Psoas muscle (tissue), 8 donors: ENCODE results near the gene TPSAB1. TPM values are rescaled to one million over a fixed set of nuclear protein-coding genes. Genes with fewer than 3 reads are reported as not detected.

Source experiments
- ATAC-seq, 4 donors: fragments of 200-7000 bp; cut with Tn5 transposase; one replicate each; pipeline ENCODE4 v1.9.1; 2020; ENCODE audit warnings: moderate library complexity in 3 of 4, mild to moderate bottlenecking in 2 of 4
- DNase-seq, 2 donors: peaks; one replicate each; pipeline ENCODE4 v3.0.0-alpha.2; 2020
- H3K27ac ChIP-seq: fragments of 200-600 bp; one replicate; pipeline ENCODE4 v1.8.0; 2022
- H3K27me3 ChIP-seq, 3 donors: fragments of 200-600 bp in 1 of 3; one replicate each; pipeline versions ENCODE4 v1.6.1 to v1.8.0; 2013 to 2022; ENCODE audit warnings: low read length in 2 of 3, mild to moderate bottlenecking in 2 of 3, moderate library complexity in 1 of 3; ENCODE audit not compliant: insufficient read depth in 3 of 3
- H3K36me3 ChIP-seq, 2 donors: fragments of 200-600 bp in 1 of 2; one replicate each; pipeline versions ENCODE4 v1.6.1 to v1.8.0; 2013 to 2022; ENCODE audit warnings: low read depth in 1 of 2, mild to moderate bottlenecking in 1 of 2, moderate library complexity in 1 of 2; ENCODE audit not compliant: insufficient read depth in 1 of 2
- H3K4me1 ChIP-seq: fragments of 200-600 bp; one replicate; pipeline ENCODE4 v1.8.0; 2022
- H3K4me3 ChIP-seq: fragments of 200-600 bp; one replicate; pipeline ENCODE4 v1.8.0; 2022; ENCODE audit warnings: mild to moderate bottlenecking
- H3K9me3 ChIP-seq: fragments of 200-600 bp; one replicate; pipeline ENCODE4 v1.8.0; 2022
- WGBS, 3 donors: extraction: QIAGEN DNeasy Blood & Tissue Kit; methylation state at CpG; one replicate each; pipeline versions ENCODE4 v1.1.6 to v1.1.7; 2013; 5-methylcytosine and 5-hydroxymethylcytosine counted together
- intact Hi-C, 2 donors: fragments of 100-400 bp; cut with DNase I; formaldehyde crosslinking; loops; one replicate each; pipeline versions ENCODE4 v1.11.0 to v1.14.2; 2022
- polyA plus RNA-seq, 3 donors: library from polyadenylated mRNA; stranded (reverse); fragments of 200-250 nt; gene quantifications; one replicate each; pipeline ENCODE4 v1.2.3, GENCODE V29; 2013
- total RNA-seq, 4 donors: library from RNA; stranded (reverse); fragmentation: NEBNext Ultra II Directional in 2 of 4; extraction: Animal tissue kit (Norgen Biotek cat#: 25700) in 2 of 4; gene quantifications; one replicate each; pipeline versions ENCODE4 v1.2.1 to v1.2.4, GENCODE V29; 2021 to 2023
- TF ChIP-seq, protein P1 (sequence below): fragments of 200-600 bp; IDR thresholded peaks from one replicate; pipeline ENCODE4 v1.8.0; 2022; ENCODE audit warnings: antibody characterized with exemption
- donor health status: healthy with polysubstance abuse.
- donor health status: DM: no; HTN: no; CAD: no; lungs with moderate emphysema.
- donor health status: Bipolar disorder and iron deficiency.
- donor health status: healthy.
- donor health status: DM: yes; HTN: yes; CAD: no.
- donor health status: DM: no; HTN: no; CAD: no.
- donor health status: DM: no; HTN: no; CAD: no.
- donor health status: DM: yes; HTN: yes; CAD: no.

Gene TPSAB1
- total and polyA plus RNA-seq, 7 donors = 1.3 to 8.9 (median 4.0) TPM

DNA sequence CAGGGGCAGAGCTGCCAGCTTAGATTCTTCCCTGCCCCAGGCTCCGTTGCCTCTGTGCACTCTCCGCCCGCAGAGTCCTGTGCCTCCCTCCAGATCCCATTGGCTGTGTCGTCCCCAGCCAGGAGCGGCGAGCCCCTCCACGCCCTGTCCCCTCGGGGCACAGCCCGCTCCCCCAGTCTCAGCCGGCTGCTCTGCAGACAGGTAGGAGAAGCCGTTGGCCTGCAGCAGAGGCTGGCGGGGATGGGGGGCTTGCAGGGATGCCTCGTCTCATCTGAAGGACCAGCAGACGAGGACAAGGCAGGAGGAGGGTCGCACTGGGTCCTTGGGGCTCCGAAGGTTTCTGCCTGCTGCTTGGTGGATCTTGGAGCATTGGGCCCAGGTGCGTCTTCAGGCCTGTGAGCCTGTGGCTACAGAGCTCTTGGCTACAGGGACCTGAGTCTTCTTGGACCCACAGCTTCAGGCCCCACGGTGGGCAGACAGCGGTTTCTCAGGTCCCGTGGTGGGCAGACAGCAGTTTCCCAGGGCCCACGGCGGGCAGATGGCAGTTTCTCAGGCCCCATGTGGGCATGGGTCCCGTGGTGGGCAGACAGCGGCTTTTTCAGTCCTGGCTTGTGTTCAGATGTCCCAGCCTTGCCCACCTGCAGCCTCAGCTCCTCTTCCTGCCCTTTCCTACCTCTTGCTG, 21.4 kb upstream of the TPSAB1 start:
- Histone ChIP-seq H3K27me3 (peaks cover 0 to 40% (median 8%) of the 10 kb centered on the region in 3 donors), H3K9me3 (no peaks in the 10 kb centered on the region), H3K36me3 (no peaks in the 10 kb centered on the region), H3K27ac (no peak overlapping the region), H3K4me3 (no peak overlapping the region), H3K4me1 (no peaks in the 10 kb centered on the region)
- intact Hi-C loops = no loop called here
- DNase-seq (no peak), ATAC-seq (no peak)
- WGBS, 3 donors = 78 to 87% (median 79%) methylated on average over 23 to 24 of the region's 24 CpGs
- TF ChIP-seq, protein P1, sequence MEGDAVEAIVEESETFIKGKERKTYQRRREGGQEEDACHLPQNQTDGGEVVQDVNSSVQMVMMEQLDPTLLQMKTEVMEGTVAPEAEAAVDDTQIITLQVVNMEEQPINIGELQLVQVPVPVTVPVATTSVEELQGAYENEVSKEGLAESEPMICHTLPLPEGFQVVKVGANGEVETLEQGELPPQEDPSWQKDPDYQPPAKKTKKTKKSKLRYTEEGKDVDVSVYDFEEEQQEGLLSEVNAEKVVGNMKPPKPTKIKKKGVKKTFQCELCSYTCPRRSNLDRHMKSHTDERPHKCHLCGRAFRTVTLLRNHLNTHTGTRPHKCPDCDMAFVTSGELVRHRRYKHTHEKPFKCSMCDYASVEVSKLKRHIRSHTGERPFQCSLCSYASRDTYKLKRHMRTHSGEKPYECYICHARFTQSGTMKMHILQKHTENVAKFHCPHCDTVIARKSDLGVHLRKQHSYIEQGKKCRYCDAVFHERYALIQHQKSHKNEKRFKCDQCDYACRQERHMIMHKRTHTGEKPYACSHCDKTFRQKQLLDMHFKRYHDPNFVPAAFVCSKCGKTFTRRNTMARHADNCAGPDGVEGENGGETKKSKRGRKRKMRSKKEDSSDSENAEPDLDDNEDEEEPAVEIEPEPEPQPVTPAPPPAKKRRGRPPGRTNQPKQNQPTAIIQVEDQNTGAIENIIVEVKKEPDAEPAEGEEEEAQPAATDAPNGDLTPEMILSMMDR = no peak

GRCh38 chr16:1220098-1220728, 20.3 kb upstream of the TPSAB1 start:
- no peaks in the 10 kb centered on the region for H3K4me1 ChIP-seq
- DNase-seq (no peak), ATAC-seq (no peak)
- TF ChIP-seq, protein P1 = no peak
- peaks cover 0 to 40% (median 5%) of the 10 kb centered on the region in 3 donors for H3K27me3 ChIP-seq
- WGBS, 3 donors = 89 to 93% (median 89%) methylated on average over 46 to 55 of the region's 55 CpGs
- H3K4me3 ChIP-seq = no peak overlapping the region
- H3K9me3 ChIP-seq = no peaks in the 10 kb centered on the region
- H3K36me3 ChIP-seq = no peaks in the 10 kb centered on the region
- intact Hi-C loops = no loop called here
- no peak overlapping the region for H3K27ac ChIP-seq

GRCh38 chr16:1220841-1221627, 19.5 kb upstream of the TPSAB1 start:
- 76 to 78% (median 77%) methylated on average over 46 to 48 of the region's 48 CpGs for WGBS, 3 donors
- Histone ChIP-seq H3K4me3 (no peak overlapping the region), H3K27ac (no peak overlapping the region), H3K4me1 (no peaks in the 10 kb centered on the region), H3K36me3 (no peaks in the 10 kb centered on the region), H3K9me3 (no peaks in the 10 kb centered on the region), H3K27me3 (peaks cover 0 to 35% (median 5%) of the 10 kb centered on the region in 3 donors)
- no peak for ATAC-seq
- TF ChIP-seq, protein P1 = no peak
- intact Hi-C loops = no loop called here
- peak in 1 of 2 donors; percentile 50 for DNase-seq

DNA sequence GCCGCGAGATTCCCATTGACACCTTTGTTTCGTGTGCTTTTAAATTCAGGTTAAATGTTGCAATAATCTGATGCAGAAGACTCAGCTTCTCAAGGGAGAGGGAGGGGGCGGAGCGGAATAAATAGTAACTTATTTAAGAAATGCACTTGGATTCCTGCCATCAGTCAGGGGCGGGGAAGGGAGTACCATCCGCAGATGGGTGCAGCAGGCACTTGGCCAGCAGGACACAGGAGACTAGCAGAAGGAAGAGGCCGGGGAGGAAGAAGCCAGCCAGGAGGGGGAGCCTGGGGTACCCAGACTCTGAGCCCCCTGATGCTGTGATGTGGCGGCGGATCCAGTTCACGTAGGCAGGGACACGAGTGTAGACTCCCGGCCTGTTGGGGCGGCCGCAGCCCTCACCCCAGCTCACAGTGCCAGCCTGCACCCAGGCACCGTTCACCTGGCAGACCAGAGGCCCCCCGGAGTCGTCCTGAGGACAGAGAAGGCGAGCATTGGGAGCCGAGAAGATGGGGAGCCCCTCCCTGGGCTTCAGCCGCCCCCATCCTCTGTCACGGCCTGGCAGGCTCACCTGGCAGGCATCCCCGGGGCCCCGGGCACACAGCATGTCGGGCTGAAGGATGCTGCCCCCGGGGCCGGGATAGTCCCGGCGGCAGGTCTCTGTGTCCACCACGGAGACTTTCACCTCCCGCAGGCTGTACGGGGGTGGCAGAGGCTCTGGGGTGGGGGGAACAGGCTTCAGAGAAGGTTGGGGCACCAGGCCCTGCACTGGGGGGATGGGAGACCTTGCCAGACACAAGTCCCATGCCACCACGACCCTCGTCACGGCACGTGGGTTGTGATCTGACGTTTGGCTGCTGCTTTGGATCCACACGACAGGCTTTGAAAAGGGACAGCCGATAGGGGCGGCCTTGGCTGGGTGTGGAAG, 18.6 kb upstream of the TPSAB1 start:
- no peak for ATAC-seq
- no peak overlapping the region for H3K27ac ChIP-seq

More for the DNA sequence above, 18.6 kb upstream of the TPSAB1 start:
- Histone ChIP-seq H3K4me3 (no peak overlapping the region), H3K27me3 (peaks cover 0 to 28% (median 5%) of the 10 kb centered on the region in 3 donors), H3K4me1 (no peaks in the 10 kb centered on the region), H3K9me3 (no peaks in the 10 kb centered on the region), H3K36me3 (no peaks in the 10 kb centered on the region)
- peak in 1 of 2 donors; percentile 47 for DNase-seq
- TF ChIP-seq, protein P1 = no peak
- 68 to 75% (median 73%) methylated on average over 38 to 40 of the region's 40 CpGs for WGBS, 3 donors
- intact Hi-C loops = no loop called here
